Mesendoderm (in vitro differentiated cells): ENCODE measurements around the gene JPH2.

Source experiments
- DNase-seq: peaks from one replicate; pipeline ENCODE4 v3.0.0; 2013
- H2AK5ac ChIP-seq: 2 replicates; pipeline ENCODE4 v1.6.1; 2013; ENCODE audit warnings: low read length, inconsistent platforms
- H2BK120ac ChIP-seq: 2 replicates; pipeline ENCODE4 v1.6.1; 2013; ENCODE audit warnings: low read depth, mild to moderate bottlenecking, low read length, moderate library complexity, mixed read lengths
- H2BK15ac ChIP-seq: replicated peaks from 2 replicates; pipeline ENCODE4 v1.6.1; 2013; ENCODE audit warnings: low read depth, mild to moderate bottlenecking, moderate library complexity
- H2BK5ac ChIP-seq: 2 replicates; pipeline ENCODE4 v1.6.1; 2013; ENCODE audit warnings: low read length, inconsistent platforms
- H3K18ac ChIP-seq: 2 replicates; pipeline ENCODE4 v1.6.1; 2013; ENCODE audit warnings: mild to moderate bottlenecking, low read length, mixed read lengths
- H3K23ac ChIP-seq: one replicate; pipeline ENCODE4 v1.6.1; 2013; ENCODE audit warnings: low read length
- H3K27ac ChIP-seq: 2 replicates; pipeline ENCODE4 v1.5.1; 2013; ENCODE audit warnings: low read depth, mild to moderate bottlenecking, inconsistent platforms, low read length, moderate library complexity
- H3K27me3 ChIP-seq: 2 replicates; pipeline ENCODE4 v1.6.1; 2013; ENCODE audit warnings: low read length, control low read depth, mild to moderate bottlenecking, inconsistent platforms; ENCODE audit not compliant: insufficient read depth, poor library complexity
- H3K36me3 ChIP-seq: 2 replicates; pipeline ENCODE4 v1.6.1; 2013; ENCODE audit warnings: low read length, inconsistent platforms; ENCODE audit not compliant: control insufficient read depth, insufficient read depth
- H3K4ac ChIP-seq: one replicate; pipeline ENCODE4 v1.6.1; 2013; ENCODE audit warnings: low read depth, mild to moderate bottlenecking, low read length, moderate library complexity
- H3K4me1 ChIP-seq: 2 replicates; pipeline ENCODE4 v1.6.1; 2013; ENCODE audit warnings: low read depth, low read length, inconsistent platforms; ENCODE audit not compliant: control insufficient read depth
- H3K4me2 ChIP-seq: 2 replicates; pipeline ENCODE4 v1.6.1; 2013; ENCODE audit warnings: low read length
- H3K4me3 ChIP-seq: 2 replicates; pipeline ENCODE4 v1.5.1; 2013; ENCODE audit warnings: mild to moderate bottlenecking, low read length
- H3K56ac ChIP-seq: one replicate; pipeline ENCODE4 v1.6.1; 2013; ENCODE audit warnings: low read length
- H3K79me1 ChIP-seq: 2 replicates; pipeline ENCODE4 v1.6.1; 2013; ENCODE audit warnings: low read length, inconsistent platforms
- H3K79me2 ChIP-seq: 2 replicates; pipeline ENCODE4 v1.6.1; 2013; ENCODE audit warnings: mild to moderate bottlenecking, low read length; ENCODE audit not compliant: control insufficient read depth, insufficient read depth
- H3K9ac ChIP-seq: 2 replicates; pipeline ENCODE4 v1.6.1; 2013; ENCODE audit warnings: low read length, inconsistent platforms
- H4K5ac ChIP-seq: one replicate; pipeline ENCODE4 v1.6.1; 2013; ENCODE audit warnings: low read length
- H4K8ac ChIP-seq: one replicate; pipeline ENCODE4 v1.6.1; 2013; ENCODE audit warnings: low read depth, mild to moderate bottlenecking, control low read depth, low read length, moderate library complexity
- WGBS: extraction: QIAGEN DNeasy Blood & Tissue Kit; methylation state at CpG from one replicate; pipeline ENCODE4 v1.1.7; 2013; ENCODE audit warnings: low lambda C conversion rate, missing lambda C conversion rate; ENCODE audit not compliant: insufficient coverage; ENCODE audit errors: extremely low coverage; 5-methylcytosine and 5-hydroxymethylcytosine counted together

JPH2 gene

DNA sequence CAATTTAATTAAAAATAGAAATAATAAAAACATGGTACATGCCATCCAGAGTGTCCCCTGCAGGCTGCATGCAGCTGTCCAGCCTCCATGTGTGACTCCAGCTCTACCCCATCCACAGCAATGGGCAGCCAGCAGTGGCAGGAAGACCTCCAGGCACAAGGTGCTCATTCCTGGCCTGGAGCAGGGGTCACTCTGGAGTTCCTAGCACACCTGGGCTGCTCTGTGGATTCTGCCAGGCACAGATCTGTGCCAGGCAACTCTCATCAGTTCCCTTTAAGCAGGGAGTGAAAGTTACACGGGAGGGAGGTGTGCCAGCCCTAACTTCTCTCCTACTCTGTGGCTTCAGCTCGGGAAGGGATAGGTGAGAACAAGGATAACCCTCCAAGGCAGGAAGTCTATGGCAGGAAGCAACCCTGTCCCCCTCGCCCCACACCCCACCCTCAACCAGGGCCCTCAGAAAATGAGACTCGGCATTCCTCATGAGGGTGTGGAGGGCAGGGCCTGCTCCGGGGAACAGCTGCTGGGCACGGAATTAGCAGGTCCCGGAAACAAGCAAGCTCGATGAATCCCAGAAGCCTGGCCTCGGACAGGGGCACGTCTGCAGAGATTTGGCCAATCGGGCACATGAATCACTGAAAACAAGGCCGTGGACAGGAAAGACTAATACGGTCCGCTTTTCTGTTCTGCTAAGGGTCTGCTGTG is 10.0 kb downstream of the JPH2 start:
- no peaks in the 10 kb centered on the region for H3K36me3 ChIP-seq
- no peak overlapping the region for H4K8ac ChIP-seq
- H3K4ac ChIP-seq, result no peak overlapping the region
- no peak overlapping the region for H2BK5ac ChIP-seq
- H3K4me1 ChIP-seq, result peaks cover 8% of the 10 kb centered on the region
- peak; percentile 65 for DNase-seq
- no peak overlapping the region for H2BK15ac ChIP-seq
- H3K79me2 ChIP-seq, result peaks cover 2% of the 10 kb centered on the region
- H3K27me3 ChIP-seq, result no peaks in the 10 kb centered on the region
- H3K56ac ChIP-seq, result peak overlapping the region; percentile 5
- H3K23ac ChIP-seq, result no peak overlapping the region
- H2BK120ac ChIP-seq, result no peak overlapping the region
- no peaks in the 10 kb centered on the region for H3K79me1 ChIP-seq
- WGBS, result no CpG with 5 or more reads among the region's 14 CpGs
- H3K27ac ChIP-seq, result no peak overlapping the region
- H3K18ac ChIP-seq, result no peak overlapping the region
- H2AK5ac ChIP-seq, result no peak overlapping the region
- H3K4me2 ChIP-seq, result no peak overlapping the region
- H3K4me3 ChIP-seq, result no peak overlapping the region
- H4K5ac ChIP-seq, result no peak overlapping the region
- H3K9ac ChIP-seq, result no peak overlapping the region

- Histone ChIP-seq H3K27me3 (no peaks in the 10 kb centered on the region), H3K4me2 (no peak overlapping the region), H3K56ac (no peak overlapping the region), H3K79me2 (no peaks in the 10 kb centered on the region), H3K4ac (no peak overlapping the region), H2AK5ac (no peak overlapping the region), H3K23ac (no peak overlapping the region), H2BK15ac (no peak overlapping the region), H4K8ac (no peak overlapping the region), H3K36me3 (no peaks in the 10 kb centered on the region), H3K18ac (no peak overlapping the region), H3K4me1 (no peaks in the 10 kb centered on the region), H2BK5ac (no peak overlapping the region), H2BK120ac (no peak overlapping the region), H3K9ac (no peak overlapping the region), H3K79me1 (no peaks in the 10 kb centered on the region), H3K4me3 (no peak overlapping the region), H3K27ac (no peak overlapping the region), H4K5ac (no peak overlapping the region)
- WGBS, result no CpG with 5 or more reads among the region's 13 CpGs
- no peak for DNase-seq
Measured at GRCh38 chr20:44174996-44175765, 11.8 kb downstream of the JPH2 start.

DNA sequence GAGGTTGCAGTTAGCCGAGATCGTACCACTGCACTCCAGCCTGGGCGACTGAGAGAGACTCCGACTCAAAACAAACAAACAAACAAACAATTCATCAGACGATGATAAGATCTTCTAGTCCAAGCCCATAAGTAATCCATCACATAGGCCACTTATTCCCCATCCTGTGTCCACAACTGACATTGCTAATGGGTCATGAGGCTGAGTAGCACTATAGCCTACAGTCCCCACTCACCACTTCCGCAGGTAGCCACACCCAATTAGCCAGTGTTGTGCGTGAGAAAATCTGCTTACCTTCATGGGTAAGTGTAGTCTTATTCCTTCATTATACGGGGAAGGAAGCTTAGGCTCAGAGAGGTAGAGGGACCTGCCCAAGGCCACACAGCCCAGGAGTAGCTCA is 13.1 kb downstream of the JPH2 start:
- H3K4ac ChIP-seq, result no peak overlapping the region
- no peak overlapping the region for H3K56ac ChIP-seq
- WGBS, result no CpG with 5 or more reads among the region's 8 CpGs
- no peak overlapping the region for H4K8ac ChIP-seq
- H3K79me2 ChIP-seq, result no peaks in the 10 kb centered on the region
- no peak overlapping the region for H4K5ac ChIP-seq
- no peak overlapping the region for H3K4me3 ChIP-seq
- H3K4me1 ChIP-seq, result no peaks in the 10 kb centered on the region
- no peaks in the 10 kb centered on the region for H3K27me3 ChIP-seq
- H3K18ac ChIP-seq, result no peak overlapping the region
- H2AK5ac ChIP-seq, result no peak overlapping the region
- H3K9ac ChIP-seq, result no peak overlapping the region
- H3K27ac ChIP-seq, result no peak overlapping the region
- H3K79me1 ChIP-seq, result no peaks in the 10 kb centered on the region
- no peak overlapping the region for H2BK5ac ChIP-seq
- no peak overlapping the region for H2BK120ac ChIP-seq
- H3K23ac ChIP-seq, result no peak overlapping the region
- no peak overlapping the region for H2BK15ac ChIP-seq
- no peak for DNase-seq
- H3K4me2 ChIP-seq, result no peak overlapping the region
- no peaks in the 10 kb centered on the region for H3K36me3 ChIP-seq

DNA sequence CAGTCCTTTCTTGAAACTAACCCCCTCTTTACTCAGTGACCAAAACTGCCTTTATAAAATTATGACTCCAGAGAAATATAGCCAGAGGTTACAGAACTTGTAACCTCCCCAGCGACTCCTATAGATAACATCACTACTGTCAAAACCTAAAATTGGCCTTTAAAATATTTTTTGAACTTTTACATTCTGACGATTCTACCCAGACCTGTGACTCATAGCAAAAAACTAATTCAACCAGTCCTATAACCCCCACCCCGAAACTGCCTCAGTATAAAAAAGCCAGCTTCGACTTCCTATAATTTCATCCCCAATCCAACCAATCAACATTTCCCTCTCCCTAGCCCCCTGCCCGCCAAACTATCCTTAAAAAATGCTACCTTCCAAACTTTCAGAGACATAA is 13.9 kb downstream of the JPH2 start:
- Histone ChIP-seq H3K4me1 (no peaks in the 10 kb centered on the region), H3K27ac (no peak overlapping the region), H2AK5ac (no peak overlapping the region), H2BK5ac (no peak overlapping the region), H3K9ac (no peak overlapping the region), H2BK120ac (no peak overlapping the region), H3K56ac (no peak overlapping the region), H3K4ac (no peak overlapping the region), H3K27me3 (no peaks in the 10 kb centered on the region), H3K79me2 (no peaks in the 10 kb centered on the region), H2BK15ac (no peak overlapping the region), H4K5ac (no peak overlapping the region), H3K18ac (no peak overlapping the region), H3K4me3 (no peak overlapping the region), H3K23ac (no peak overlapping the region), H4K8ac (no peak overlapping the region), H3K79me1 (no peaks in the 10 kb centered on the region), H3K36me3 (no peaks in the 10 kb centered on the region), H3K4me2 (no peak overlapping the region)
- no peak for DNase-seq
- WGBS, result 100% methylated on average over 2 of the region's 5 CpGs

GRCh38 chr20:44172572-44172950 is 14.4 kb downstream of the JPH2 start:
- Histone ChIP-seq H3K27me3 (no peaks in the 10 kb centered on the region), H3K79me2 (no peaks in the 10 kb centered on the region), H3K79me1 (no peaks in the 10 kb centered on the region), H3K4me3 (no peak overlapping the region), H3K27ac (no peak overlapping the region), H3K4me2 (no peak overlapping the region), H2BK15ac (no peak overlapping the region), H3K18ac (no peak overlapping the region), H3K4me1 (no peaks in the 10 kb centered on the region), H3K9ac (no peak overlapping the region), H3K36me3 (no peaks in the 10 kb centered on the region), H4K8ac (no peak overlapping the region), H2AK5ac (no peak overlapping the region), H4K5ac (no peak overlapping the region), H3K23ac (no peak overlapping the region), H3K56ac (no peak overlapping the region), H2BK5ac (no peak overlapping the region), H2BK120ac (no peak overlapping the region), H3K4ac (no peak overlapping the region)
- no CpG with 5 or more reads among the region's 2 CpGs for WGBS
- no peak for DNase-seq
